Progenitor cell of endocrine pancreas (in vitro differentiated cells): ENCODE results near the gene CNTN5. TPM values are rescaled to one million over a fixed set of nuclear protein-coding genes. Genes with fewer than 3 reads are reported as not detected.

Source experiments
- DNase-seq: peaks from one replicate; pipeline ENCODE4 v3.0.0; 2021; ENCODE audit warnings: low spot score; ENCODE audit not compliant: unreplicated experiment
- H3K27ac Mint-ChIP-seq: 2 replicates; pipeline ENCODE4 v1.8.0; 2021; ENCODE audit warnings: mild to moderate bottlenecking, moderate library complexity, mixed read lengths
- H3K27me3 Mint-ChIP-seq: 2 replicates; pipeline ENCODE4 v1.8.0; 2021; ENCODE audit warnings: mixed read lengths
- H3K36me3 Mint-ChIP-seq: 2 replicates; pipeline ENCODE4 v1.8.0; 2022; ENCODE audit warnings: mixed read lengths; ENCODE audit not compliant: insufficient read depth
- H3K4me1 Mint-ChIP-seq: 2 replicates; pipeline ENCODE4 v1.8.0; 2021; ENCODE audit warnings: low read depth, mixed read lengths
- H3K4me3 Mint-ChIP-seq: 2 replicates; pipeline ENCODE4 v1.8.0; 2021; ENCODE audit warnings: low read depth, mild to moderate bottlenecking, moderate library complexity, mixed read lengths
- H3K9me3 Mint-ChIP-seq: 2 replicates; pipeline ENCODE4 v1.8.0; 2021; ENCODE audit warnings: low read depth, mixed read lengths
- total RNA-seq: library from RNA; stranded (reverse); gene quantifications from 2 replicates; pipeline ENCODE4 v1.2.1, GENCODE V29; 2021
- TF ChIP-seq, protein P1 (sequence below): fragments of 200-600 bp; sonication (generic); IDR thresholded peaks from one replicate; pipeline ENCODE4 v1.5.0; 2021; ENCODE audit warnings: antibody characterized with exemption, mild to moderate bottlenecking; ENCODE audit not compliant: unreplicated experiment

CNTN5 gene
- total RNA-seq, 1 donor from 2014 or later: 0.50 TPM

DNA sequence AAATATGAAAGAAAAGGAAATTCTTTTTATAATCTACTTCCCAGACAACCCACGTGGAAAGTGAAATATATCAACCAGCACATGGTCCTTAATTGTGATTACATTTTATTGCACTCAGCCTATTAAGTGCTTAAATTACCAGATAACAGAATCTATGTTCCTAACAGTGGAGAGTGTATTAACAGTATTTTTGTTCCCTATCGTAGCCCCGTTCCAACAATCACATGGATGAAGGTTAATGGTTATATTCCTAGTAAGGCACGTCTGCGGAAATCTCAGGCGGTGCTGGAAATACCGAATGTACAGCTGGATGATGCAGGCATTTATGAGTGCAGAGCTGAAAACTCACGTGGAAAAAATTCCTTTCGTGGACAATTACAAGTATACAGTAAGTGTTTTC lies 1040.3 kb downstream of the CNTN5 start:
- no peak overlapping the region for H3K4me3 Mint-ChIP-seq
- H3K9me3 Mint-ChIP-seq: no peaks in the 10 kb centered on the region
- H3K4me1 Mint-ChIP-seq: no peaks in the 10 kb centered on the region
- DNase-seq: no peak
- TF ChIP-seq, protein P1, sequence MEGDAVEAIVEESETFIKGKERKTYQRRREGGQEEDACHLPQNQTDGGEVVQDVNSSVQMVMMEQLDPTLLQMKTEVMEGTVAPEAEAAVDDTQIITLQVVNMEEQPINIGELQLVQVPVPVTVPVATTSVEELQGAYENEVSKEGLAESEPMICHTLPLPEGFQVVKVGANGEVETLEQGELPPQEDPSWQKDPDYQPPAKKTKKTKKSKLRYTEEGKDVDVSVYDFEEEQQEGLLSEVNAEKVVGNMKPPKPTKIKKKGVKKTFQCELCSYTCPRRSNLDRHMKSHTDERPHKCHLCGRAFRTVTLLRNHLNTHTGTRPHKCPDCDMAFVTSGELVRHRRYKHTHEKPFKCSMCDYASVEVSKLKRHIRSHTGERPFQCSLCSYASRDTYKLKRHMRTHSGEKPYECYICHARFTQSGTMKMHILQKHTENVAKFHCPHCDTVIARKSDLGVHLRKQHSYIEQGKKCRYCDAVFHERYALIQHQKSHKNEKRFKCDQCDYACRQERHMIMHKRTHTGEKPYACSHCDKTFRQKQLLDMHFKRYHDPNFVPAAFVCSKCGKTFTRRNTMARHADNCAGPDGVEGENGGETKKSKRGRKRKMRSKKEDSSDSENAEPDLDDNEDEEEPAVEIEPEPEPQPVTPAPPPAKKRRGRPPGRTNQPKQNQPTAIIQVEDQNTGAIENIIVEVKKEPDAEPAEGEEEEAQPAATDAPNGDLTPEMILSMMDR: no peak
- H3K27ac Mint-ChIP-seq: no peak overlapping the region
- H3K36me3 Mint-ChIP-seq: no peaks in the 10 kb centered on the region
- no peaks in the 10 kb centered on the region for H3K27me3 Mint-ChIP-seq

DNA sequence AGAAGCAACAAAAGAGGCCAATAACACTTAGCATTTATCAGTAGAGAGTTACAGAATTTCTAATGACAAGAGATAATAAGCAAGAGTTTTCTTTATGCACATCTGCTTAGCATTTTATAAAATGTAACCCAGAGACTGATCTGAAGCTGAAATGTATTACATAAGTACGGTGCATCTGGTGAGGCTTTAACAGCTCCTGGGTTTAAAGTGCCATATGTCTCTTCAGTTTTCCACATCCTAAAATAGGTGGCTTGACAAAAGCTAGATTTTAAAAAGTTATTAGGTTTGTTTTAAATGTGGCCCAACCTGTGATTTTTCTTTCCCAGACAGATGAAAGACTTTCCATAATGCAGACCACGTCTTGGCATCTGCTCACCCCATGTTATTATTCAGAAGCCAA lies 1045.7 kb downstream of the CNTN5 start:
- Mint-ChIP-seq H3K9me3 (no peaks in the 10 kb centered on the region), H3K36me3 (no peaks in the 10 kb centered on the region), H3K27me3 (no peaks in the 10 kb centered on the region), H3K4me3 (no peak overlapping the region), H3K4me1 (no peaks in the 10 kb centered on the region), H3K27ac (no peak overlapping the region)
- TF ChIP-seq, protein P1: no peak
- no peak for DNase-seq

DNA sequence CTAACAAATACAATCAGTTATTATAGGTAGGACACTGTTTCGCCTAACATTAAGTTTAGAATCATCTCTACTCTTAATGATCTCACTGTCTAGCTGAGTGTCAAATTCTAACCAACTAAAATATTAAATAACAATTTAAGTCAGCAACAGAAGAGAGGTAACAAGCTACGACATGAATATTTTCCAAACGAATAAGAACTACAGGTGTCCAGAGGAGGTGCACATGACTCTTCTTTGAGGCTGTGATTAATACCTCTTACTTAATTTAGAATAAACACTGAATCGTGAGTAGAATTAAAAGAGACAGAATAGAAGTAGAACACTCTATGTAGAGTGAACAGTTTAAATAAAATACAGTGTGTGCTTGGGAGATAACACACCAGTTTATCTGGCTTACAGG lies 1047.4 kb downstream of the CNTN5 start:
- TF ChIP-seq, protein P1: no peak
- Mint-ChIP-seq H3K4me1 (no peaks in the 10 kb centered on the region), H3K36me3 (no peaks in the 10 kb centered on the region), H3K9me3 (no peaks in the 10 kb centered on the region), H3K27me3 (no peaks in the 10 kb centered on the region), H3K27ac (no peak overlapping the region), H3K4me3 (no peak overlapping the region)
- no peak for DNase-seq

DNA sequence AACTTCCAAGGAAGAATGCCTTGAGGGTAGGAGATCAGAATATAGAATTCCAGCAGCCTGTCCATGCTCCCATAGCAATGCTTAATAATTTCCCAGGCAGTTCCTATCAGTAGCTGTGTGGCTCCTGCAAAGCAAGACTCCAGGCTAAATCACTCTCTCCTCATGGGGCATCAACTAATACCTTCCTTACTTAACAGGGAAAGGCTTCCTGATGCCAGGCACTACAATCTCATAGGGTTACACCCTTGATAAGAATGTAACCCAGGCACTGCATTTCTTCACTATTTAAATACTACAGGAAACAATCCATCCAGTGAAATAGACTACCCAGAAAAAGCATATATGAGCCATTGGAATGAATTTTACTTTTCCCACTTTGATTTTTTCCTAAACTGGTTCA lies 1051.4 kb downstream of the CNTN5 start:
- Mint-ChIP-seq H3K36me3 (no peaks in the 10 kb centered on the region), H3K4me1 (no peaks in the 10 kb centered on the region), H3K9me3 (no peaks in the 10 kb centered on the region), H3K27ac (no peak overlapping the region), H3K27me3 (no peaks in the 10 kb centered on the region), H3K4me3 (no peak overlapping the region)
- DNase-seq: no peak
- TF ChIP-seq, protein P1: no peak

DNA sequence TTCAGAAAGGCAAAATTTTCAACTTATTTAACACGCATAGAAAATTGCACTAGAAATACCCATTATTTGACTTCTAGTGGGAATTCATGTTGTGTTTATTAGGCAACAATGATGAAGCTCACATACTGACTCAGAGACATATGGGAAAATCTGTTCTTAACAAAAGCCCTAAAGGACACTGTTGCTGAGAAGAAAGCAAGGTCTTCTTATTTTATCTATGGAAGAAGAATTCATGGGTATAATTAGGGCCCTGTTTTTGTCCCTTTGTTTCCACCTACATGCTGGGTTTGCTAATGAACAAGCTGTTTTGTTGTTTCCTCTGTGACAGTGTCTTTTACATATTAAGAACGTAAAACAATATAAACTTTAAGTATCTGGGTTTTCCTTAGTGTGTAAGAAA lies 1059.6 kb downstream of the CNTN5 start:
- Mint-ChIP-seq H3K4me1 (no peaks in the 10 kb centered on the region), H3K36me3 (no peaks in the 10 kb centered on the region), H3K4me3 (no peak overlapping the region), H3K27ac (no peak overlapping the region), H3K27me3 (no peaks in the 10 kb centered on the region), H3K9me3 (peaks cover 3% of the 10 kb centered on the region)
- no peak for DNase-seq
- TF ChIP-seq, protein P1: no peak
